ENCODE measurements around the gene PDIA2.

DNA sequence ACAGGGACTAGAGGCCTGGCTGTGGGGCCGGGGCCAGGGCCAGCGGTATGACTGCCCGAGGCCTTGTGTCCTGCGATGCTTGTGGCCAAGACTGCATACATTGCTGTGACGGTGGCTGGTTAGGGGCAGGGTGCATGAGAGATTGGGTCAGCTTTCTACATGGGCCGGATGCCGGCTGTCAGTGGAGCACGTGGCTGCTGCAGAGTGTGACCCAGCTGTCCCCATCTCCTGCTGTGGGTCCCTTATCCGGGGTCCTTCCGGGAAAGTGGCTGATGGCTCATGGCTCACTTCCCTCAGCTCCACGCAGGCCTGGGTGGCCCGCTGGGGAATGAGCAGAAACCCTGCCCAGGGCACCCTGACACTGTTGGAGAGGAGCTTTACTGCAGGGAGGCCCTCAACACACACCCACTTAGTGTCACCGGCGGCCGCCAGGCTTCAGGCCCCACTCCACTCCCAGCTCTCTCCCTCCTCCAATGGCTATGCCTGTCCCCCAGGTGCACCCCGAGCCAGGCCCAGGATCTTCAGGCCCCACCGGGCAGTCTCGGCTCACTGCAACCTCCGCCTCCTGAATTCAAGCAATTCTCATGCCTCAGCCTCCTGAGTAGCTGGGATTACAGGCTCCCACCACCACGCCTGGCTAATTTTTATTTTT, 6.4 kb upstream of the PDIA2 start:
- TF ChIP-seq, protein P1, sequence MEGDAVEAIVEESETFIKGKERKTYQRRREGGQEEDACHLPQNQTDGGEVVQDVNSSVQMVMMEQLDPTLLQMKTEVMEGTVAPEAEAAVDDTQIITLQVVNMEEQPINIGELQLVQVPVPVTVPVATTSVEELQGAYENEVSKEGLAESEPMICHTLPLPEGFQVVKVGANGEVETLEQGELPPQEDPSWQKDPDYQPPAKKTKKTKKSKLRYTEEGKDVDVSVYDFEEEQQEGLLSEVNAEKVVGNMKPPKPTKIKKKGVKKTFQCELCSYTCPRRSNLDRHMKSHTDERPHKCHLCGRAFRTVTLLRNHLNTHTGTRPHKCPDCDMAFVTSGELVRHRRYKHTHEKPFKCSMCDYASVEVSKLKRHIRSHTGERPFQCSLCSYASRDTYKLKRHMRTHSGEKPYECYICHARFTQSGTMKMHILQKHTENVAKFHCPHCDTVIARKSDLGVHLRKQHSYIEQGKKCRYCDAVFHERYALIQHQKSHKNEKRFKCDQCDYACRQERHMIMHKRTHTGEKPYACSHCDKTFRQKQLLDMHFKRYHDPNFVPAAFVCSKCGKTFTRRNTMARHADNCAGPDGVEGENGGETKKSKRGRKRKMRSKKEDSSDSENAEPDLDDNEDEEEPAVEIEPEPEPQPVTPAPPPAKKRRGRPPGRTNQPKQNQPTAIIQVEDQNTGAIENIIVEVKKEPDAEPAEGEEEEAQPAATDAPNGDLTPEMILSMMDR (IDR thresholded peaks at IDR 0.05) = no peak
- no peak for TF ChIP-seq POLR2A (IDR thresholded peaks at IDR 0.05)

Data from testis (tissue), 2 donors.